ENCODE data around the gene ZNF746. TPM values are rescaled to one million over a fixed set of nuclear protein-coding genes. Genes with fewer than 3 reads are reported as not detected.

Gene ZNF746
- total RNA-seq, 1 experiment from 2014 or later = 22.2 TPM

DNA sequence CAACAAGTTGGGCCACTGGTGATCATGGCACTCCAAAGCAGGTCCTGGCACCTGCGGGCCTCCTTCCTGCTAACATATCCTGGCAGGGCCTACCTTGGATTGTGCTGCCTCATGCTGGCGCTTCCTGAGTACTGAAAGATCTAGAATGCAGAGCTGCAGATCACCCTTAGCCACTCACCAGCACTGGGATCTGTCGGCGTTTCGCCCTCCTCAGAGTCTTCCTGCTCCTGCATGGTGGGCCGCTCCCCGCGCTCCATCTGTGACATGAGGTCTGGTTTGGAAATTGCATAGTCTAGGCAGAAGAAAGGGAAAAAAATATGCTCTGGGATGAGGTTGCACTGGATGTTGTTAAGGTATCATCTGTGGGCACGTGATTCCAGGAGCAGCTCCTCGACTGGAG lies 46.8 kb downstream of the ZNF746 start:
- intact Hi-C loops (cut with micrococcal nuclease; ENCODE audit: unreplicated experiment) = no loop called here
- ATAC-seq (no peak), DNase-seq (ENCODE audit: low read depth, low spot score) (no peak)
- H3K27me3 ChIP-seq (ENCODE audit: control insufficient read depth, insufficient read depth, low read length) = no peaks in the 10 kb centered on the region
- CTCF ChIA-PET = no interaction called here
- H3K27ac ChIP-seq (ENCODE audit: low read length) = no peak overlapping the region
- no peaks in the 10 kb centered on the region for H3K9me3 ChIP-seq (ENCODE audit: control insufficient read depth, insufficient read depth, low read depth, low read length)
- H3K4me3 ChIP-seq (ENCODE audit: low read depth in 2 of 2, low read length in 2 of 2) = no peak overlapping the region
- POLR2A ChIA-PET = no interaction called here
- BruUV-seq (replicated peaks) = no TSS peak
- no peaks in the 10 kb centered on the region for H3K4me1 ChIP-seq (ENCODE audit: control insufficient read depth, insufficient read depth, low read length)
- peaks cover 7% of the 10 kb centered on the region for H3K36me3 ChIP-seq (ENCODE audit: control insufficient read depth, insufficient read depth, low read length)
- TF ChIP-seq SIN3A (IDR thresholded peaks at IDR 0.05; ENCODE audit: borderline replicate concordance, insufficient read depth, low read depth, low read length) = no peak
- TF ChIP-seq TCF7L2 (IDR thresholded peaks at IDR 0.05; ENCODE audit: low read depth, low read length) = no peak
- TF ChIP-seq, protein P1, sequence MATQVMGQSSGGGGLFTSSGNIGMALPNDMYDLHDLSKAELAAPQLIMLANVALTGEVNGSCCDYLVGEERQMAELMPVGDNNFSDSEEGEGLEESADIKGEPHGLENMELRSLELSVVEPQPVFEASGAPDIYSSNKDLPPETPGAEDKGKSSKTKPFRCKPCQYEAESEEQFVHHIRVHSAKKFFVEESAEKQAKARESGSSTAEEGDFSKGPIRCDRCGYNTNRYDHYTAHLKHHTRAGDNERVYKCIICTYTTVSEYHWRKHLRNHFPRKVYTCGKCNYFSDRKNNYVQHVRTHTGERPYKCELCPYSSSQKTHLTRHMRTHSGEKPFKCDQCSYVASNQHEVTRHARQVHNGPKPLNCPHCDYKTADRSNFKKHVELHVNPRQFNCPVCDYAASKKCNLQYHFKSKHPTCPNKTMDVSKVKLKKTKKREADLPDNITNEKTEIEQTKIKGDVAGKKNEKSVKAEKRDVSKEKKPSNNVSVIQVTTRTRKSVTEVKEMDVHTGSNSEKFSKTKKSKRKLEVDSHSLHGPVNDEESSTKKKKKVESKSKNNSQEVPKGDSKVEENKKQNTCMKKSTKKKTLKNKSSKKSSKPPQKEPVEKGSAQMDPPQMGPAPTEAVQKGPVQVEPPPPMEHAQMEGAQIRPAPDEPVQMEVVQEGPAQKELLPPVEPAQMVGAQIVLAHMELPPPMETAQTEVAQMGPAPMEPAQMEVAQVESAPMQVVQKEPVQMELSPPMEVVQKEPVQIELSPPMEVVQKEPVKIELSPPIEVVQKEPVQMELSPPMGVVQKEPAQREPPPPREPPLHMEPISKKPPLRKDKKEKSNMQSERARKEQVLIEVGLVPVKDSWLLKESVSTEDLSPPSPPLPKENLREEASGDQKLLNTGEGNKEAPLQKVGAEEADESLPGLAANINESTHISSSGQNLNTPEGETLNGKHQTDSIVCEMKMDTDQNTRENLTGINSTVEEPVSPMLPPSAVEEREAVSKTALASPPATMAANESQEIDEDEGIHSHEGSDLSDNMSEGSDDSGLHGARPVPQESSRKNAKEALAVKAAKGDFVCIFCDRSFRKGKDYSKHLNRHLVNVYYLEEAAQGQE (IDR thresholded peaks at IDR 0.05; ENCODE audit: insufficient read depth in 1 of 2, low read depth in 2 of 2, low read length in 1 of 2) = no peak
- no peak for TF ChIP-seq POLR2AphosphoS5 (IDR thresholded peaks at IDR 0.05; ENCODE audit: low read depth, low read length)
- TF ChIP-seq, protein P2, sequence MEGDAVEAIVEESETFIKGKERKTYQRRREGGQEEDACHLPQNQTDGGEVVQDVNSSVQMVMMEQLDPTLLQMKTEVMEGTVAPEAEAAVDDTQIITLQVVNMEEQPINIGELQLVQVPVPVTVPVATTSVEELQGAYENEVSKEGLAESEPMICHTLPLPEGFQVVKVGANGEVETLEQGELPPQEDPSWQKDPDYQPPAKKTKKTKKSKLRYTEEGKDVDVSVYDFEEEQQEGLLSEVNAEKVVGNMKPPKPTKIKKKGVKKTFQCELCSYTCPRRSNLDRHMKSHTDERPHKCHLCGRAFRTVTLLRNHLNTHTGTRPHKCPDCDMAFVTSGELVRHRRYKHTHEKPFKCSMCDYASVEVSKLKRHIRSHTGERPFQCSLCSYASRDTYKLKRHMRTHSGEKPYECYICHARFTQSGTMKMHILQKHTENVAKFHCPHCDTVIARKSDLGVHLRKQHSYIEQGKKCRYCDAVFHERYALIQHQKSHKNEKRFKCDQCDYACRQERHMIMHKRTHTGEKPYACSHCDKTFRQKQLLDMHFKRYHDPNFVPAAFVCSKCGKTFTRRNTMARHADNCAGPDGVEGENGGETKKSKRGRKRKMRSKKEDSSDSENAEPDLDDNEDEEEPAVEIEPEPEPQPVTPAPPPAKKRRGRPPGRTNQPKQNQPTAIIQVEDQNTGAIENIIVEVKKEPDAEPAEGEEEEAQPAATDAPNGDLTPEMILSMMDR (IDR thresholded peaks at IDR 0.05) = no peak
- in situ Hi-C loops (cut with HindIII; ENCODE audit: low pct_unique_long_range_greater_than_20kb, low sequenced_read_pairs) = no loop called here

DNA sequence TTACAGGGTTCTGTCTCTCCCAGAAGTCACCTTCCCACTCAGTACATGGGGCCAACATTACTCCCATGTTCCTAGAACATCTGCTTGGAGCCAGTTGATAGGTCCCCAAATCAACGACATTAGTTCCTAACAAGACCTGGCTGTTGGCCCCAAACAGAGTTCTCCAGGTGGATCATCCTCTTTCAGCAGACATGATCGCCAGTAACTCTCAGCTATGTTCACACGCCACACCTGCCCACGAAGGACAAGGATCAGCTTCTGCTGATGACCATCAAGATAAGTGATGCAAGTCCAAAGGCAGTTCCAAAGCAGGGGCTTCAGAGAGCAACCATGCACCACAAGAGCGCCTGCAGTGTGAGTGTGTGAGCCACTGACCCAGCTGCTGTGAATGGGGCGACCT lies 47.7 kb downstream of the ZNF746 start:
- CTCF ChIA-PET = no interaction called here
- POLR2A ChIA-PET = no interaction called here
- no peaks in the 10 kb centered on the region for H3K9me3 ChIP-seq (ENCODE audit: control insufficient read depth, insufficient read depth, low read depth, low read length)
- H3K36me3 ChIP-seq (ENCODE audit: control insufficient read depth, insufficient read depth, low read length) = peaks cover 7% of the 10 kb centered on the region
- in situ Hi-C loops (cut with HindIII; ENCODE audit: low pct_unique_long_range_greater_than_20kb, low sequenced_read_pairs) (no loop called here), intact Hi-C loops (cut with micrococcal nuclease; ENCODE audit: unreplicated experiment) (no loop called here)
- DNase-seq (ENCODE audit: low read depth, low spot score) (no peak), ATAC-seq (no peak)
- H3K4me1 ChIP-seq (ENCODE audit: control insufficient read depth, insufficient read depth, low read length) = no peaks in the 10 kb centered on the region
- no peaks in the 10 kb centered on the region for H3K27me3 ChIP-seq (ENCODE audit: control insufficient read depth, insufficient read depth, low read length)
- no TSS peak for BruUV-seq (replicated peaks)
- no peak overlapping the region for H3K27ac ChIP-seq (ENCODE audit: low read length)
- no peak overlapping the region for H3K4me3 ChIP-seq (ENCODE audit: low read depth in 2 of 2, low read length in 2 of 2)
- TF ChIP-seq, protein P2 (IDR thresholded peaks at IDR 0.05) = no peak
- TF ChIP-seq POLR2AphosphoS5 (IDR thresholded peaks at IDR 0.05; ENCODE audit: low read depth, low read length) = no peak
- no peak for TF ChIP-seq SIN3A (IDR thresholded peaks at IDR 0.05; ENCODE audit: borderline replicate concordance, insufficient read depth, low read depth, low read length)
- no peak for TF ChIP-seq TCF7L2 (IDR thresholded peaks at IDR 0.05; ENCODE audit: low read depth, low read length)
- TF ChIP-seq, protein P1 (IDR thresholded peaks at IDR 0.05; ENCODE audit: insufficient read depth in 1 of 2, low read depth in 2 of 2, low read length in 1 of 2) = no peak
